ENCODE results near the gene MRPL16.
A peak's percentile ranks its signal among the peaks of the same experiment; 100 is the strongest.
"Not testable (repeated sequence)": the region's sequence is repeated elsewhere in the genome, so short reads cannot be mapped to it uniquely, and the experiment has no call there.

MRPL16 gene

DNA sequence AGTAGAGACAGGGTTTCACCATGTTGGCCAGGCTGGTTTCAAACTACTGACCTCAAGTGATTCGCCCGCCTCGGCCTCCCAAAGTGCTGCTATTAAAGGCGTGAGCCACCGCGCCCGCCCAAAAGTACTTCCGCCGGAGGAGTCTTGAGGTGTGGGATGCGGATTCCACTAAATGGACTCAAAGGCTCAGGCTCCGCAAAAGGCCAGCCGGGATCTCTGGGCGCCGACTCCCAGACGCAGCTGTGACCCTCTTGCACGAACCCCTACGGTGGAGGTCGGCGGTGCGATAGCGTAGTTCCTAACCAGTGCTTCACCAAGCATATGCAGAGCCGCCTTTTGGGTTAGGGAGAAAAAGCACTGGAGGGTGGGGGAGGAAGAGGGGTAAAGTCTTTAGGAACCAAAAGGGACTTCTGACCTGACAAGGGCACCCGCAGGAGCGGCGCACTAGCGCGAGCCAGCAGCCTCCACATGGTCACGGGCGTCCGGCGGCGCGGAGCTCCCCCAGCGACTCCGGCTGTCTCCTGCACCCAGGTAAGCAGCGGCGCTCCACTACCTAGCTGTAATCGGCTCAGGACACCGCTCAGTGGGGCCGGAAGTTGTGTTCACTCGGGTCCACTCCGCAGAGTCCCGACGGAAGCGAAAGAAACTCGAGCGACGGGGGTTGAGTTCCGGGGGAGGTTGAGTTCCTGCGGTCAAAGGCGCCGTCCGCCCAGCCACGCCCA is at the start of gene MRPL16:
Gene MRPL16, minus strand, starts transcription at position 590 of the 722 bp plus-strand sequence. Its CDS starts 120 bp downstream, at position 470.
- DNase-seq (ENCODE audit: low read depth in 2 of 2): peak; percentile 85 to 86

DNA sequence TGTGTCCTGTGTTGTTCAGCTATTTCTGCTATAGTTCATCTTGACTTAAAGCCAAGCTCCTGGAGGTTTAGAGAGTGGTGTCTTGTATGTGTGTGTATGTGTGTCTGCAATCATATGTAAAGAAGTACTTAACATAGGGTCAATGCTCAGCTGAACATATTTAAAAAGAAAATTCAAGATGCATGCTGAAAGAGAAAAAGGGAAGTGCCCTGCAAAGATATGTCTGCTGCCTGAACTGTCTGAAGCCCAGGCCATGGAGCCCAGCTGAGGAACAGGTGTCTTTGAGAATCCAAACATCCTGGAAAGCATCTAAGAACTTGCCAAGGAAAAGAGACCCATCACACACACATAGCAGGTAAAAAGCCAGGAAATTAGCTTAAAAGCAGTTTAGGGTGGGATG is 49.1 kb upstream of the MRPL16 start:
- DNase-seq (ENCODE audit: low read depth in 2 of 2): no peak

- no peak for DNase-seq (ENCODE audit: low read depth in 2 of 2)
These were observed 47.2 kb upstream of the MRPL16 start for GRCh38 chr11:59857439-59858434.

- DNase-seq (ENCODE audit: low read depth in 2 of 2): no peak
These were observed 44.3 kb upstream of the MRPL16 start for GRCh38 chr11:59854871-59855270.

DNA sequence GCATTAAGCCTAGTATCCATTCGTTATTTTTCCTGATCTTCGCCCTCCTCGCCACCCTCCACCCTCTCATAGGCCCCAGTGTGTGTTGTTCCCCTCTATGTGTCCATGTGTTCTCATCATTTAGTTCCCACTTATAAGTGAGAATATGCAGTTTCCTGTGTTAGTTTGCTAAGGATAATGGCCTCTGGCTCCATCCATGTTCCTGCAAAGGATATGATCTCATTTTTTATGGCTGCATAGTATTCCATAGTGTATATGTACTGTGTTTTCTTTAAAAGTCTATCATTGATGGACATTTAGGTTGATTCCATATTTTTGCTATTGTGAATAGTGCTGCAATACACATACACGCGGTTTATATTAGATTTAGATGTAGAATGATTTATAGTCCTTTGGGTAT is 40.8 kb upstream of the MRPL16 start:
- not testable (repeated sequence) for DNase-seq (ENCODE audit: low read depth in 2 of 2)

DNA sequence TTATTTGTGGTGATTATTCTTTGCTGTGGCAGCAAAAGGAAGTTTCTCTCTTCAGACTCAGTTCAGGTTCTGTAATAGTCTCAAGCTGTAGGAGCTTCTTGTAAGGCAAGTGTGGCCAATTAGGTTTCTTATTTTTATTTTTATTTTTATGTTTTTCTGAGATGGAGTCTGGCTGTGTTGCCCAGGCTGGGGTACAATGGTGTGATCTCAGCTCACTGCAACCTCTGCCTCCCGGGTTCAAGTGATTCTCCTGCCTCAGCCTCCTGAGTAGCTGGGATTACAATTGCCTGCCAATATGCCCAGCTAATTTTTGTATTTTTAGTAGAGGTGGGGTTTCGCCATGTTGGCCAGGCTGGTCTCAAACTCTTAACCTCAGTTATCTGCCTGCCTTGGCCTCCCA is 39.0 kb upstream of the MRPL16 start:
- DNase-seq (ENCODE audit: low read depth in 2 of 2): not testable (repeated sequence)

- DNase-seq (ENCODE audit: low read depth in 2 of 2): no peak
These were observed 38.6 kb upstream of the MRPL16 start for GRCh38 chr11:59849129-59849528.

- not testable (repeated sequence) for DNase-seq (ENCODE audit: low read depth in 2 of 2)
These were observed 37.9 kb upstream of the MRPL16 start for GRCh38 chr11:59848439-59848838.

GRCh38 chr11:59847626-59848025 is 37.0 kb upstream of the MRPL16 start:
- DNase-seq (ENCODE audit: low read depth in 2 of 2): no peak

GRCh38 chr11:59846556-59846955 is 36.0 kb upstream of the MRPL16 start:
- DNase-seq (ENCODE audit: low read depth in 2 of 2): no peak

- no peak for DNase-seq (ENCODE audit: low read depth in 2 of 2)
These were observed 34.8 kb upstream of the MRPL16 start, which contains the start of gene CBLIF for GRCh38 chr11:59845399-59845798. Gene CBLIF, minus strand, starts transcription at chr11:59845499. Its CDS starts 46 bp downstream, at chr11:59845453.

- no peak for DNase-seq (ENCODE audit: low read depth in 2 of 2)
These were observed 31.7 kb upstream of the MRPL16 start for GRCh38 chr11:59842316-59842715.

GRCh38 chr11:59841514-59841913 is 30.9 kb upstream of the MRPL16 start:
- no peak for DNase-seq (ENCODE audit: low read depth in 2 of 2)

DNA sequence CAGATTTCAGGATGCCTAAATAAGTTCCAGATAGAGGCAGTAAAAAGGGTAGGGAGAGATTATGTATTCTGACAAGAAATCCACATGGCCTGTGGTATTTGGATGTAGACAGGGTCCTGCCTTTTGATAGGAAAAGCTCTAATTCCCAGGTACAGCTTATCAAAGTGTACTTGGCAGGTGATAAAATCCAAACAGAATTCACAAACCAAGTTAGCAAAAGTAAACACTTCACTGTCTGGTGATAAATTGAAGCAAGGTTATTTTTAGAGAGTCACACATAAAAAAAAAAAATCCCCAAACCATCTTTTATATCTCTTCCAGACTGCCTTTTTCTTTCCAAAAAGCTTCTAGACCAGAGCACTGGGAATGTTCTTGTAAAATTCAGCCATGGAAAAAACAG is 29.0 kb upstream of the MRPL16 start:
- no peak for DNase-seq (ENCODE audit: low read depth in 2 of 2)

DNA sequence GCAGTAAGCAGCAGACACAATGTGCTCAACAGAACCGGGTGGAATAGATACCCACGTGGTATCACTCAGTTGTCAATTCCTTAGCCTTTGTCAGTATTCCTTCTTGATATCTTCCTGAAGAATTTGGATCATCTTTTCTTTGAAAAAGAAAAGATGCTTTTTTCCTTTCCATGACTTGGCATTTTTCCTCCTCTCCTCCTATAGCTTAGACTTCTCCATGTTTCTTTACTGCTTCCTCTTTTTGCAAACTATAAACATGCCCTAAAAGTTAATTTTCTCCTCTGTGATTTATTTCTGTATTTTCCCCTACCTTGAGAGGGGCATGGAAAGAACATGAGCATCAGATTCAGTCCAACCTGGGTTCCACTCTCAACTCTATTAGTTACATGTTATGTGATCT is 23.0 kb upstream of the MRPL16 start:
- DNase-seq (ENCODE audit: low read depth in 2 of 2): no peak

- no peak for DNase-seq (ENCODE audit: low read depth in 2 of 2)
These were observed 18.8 kb upstream of the MRPL16 start for GRCh38 chr11:59829358-59829757.

GRCh38 chr11:59822989-59823566 is 12.5 kb upstream of the MRPL16 start:
- DNase-seq (ENCODE audit: low read depth in 2 of 2): no peak

GRCh38 chr11:59818572-59818971 is 8.0 kb upstream of the MRPL16 start:
- no peak for DNase-seq (ENCODE audit: low read depth in 2 of 2)

DNA sequence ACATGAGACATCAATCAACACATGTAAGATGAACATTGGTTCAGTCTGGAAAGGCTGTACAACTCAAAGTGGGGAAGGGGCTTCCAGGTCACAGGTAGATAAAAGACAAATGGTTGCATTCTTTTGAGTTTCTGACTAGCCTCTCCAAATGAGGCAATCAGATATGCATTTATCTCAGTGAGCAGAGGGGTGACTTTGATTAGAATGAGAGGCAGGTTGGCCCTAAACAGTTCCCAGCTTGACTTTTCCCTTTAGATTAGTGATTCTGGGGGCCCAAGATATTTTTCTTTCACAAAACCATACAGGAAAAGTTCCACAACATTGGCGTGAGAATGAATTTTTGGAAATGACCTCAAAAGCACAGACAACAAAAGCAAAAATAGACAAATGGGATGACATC is 5.9 kb upstream of the MRPL16 start:
- not testable (repeated sequence) for DNase-seq (ENCODE audit: low read depth in 2 of 2)

- DNase-seq (ENCODE audit: low read depth in 2 of 2): no peak
These were observed 5.2 kb upstream of the MRPL16 start for GRCh38 chr11:59815754-59816153.

GRCh38 chr11:59814021-59814420 is 3.4 kb upstream of the MRPL16 start:
- DNase-seq (ENCODE audit: low read depth in 2 of 2): no peak

DNA sequence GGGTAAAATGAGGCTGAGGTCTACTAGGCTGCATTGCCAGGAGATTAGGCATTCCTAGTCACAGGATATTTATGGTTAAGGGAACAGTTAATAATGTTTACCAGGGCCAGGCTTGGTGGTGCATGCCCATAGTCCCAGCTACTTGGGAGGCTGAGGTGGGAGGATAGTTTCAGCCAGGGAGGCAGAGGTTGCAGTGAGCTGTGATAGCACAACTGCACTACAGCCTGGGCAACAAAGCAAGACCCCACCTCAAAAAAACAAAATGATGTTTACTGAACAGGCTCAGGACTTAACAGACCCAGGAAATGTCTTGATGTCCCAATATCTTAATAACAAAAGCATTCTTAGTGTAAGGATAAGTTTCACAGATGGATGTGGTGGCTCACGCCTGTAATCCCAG is 2.8 kb upstream of the MRPL16 start:
- no peak for DNase-seq (ENCODE audit: low read depth in 2 of 2)
